Lung microvascular endothelial cell (primary cell): ENCODE measurements around the gene COPS7A. TPM values are rescaled to one million over a fixed set of nuclear protein-coding genes. Genes with fewer than 3 reads are reported as not detected.

Experiments used
- DNase-seq, 2 donors: peaks; one replicate each; pipeline versions ENCODE4 v3.0.0 to v3.0.0-alpha.2; 2010; ENCODE audit warnings: low read depth in 2 of 2
- total RNA-seq: library from RNA; depleted of rRNA; stranded (reverse); fragments of >200 nt; gene quantifications from 2 replicates; pipeline ENCODE4 v1.2.1, GENCODE V29; 2014

COPS7A gene
- 28.3 and 43.5 TPM in 2 replicates for total RNA-seq

DNA sequence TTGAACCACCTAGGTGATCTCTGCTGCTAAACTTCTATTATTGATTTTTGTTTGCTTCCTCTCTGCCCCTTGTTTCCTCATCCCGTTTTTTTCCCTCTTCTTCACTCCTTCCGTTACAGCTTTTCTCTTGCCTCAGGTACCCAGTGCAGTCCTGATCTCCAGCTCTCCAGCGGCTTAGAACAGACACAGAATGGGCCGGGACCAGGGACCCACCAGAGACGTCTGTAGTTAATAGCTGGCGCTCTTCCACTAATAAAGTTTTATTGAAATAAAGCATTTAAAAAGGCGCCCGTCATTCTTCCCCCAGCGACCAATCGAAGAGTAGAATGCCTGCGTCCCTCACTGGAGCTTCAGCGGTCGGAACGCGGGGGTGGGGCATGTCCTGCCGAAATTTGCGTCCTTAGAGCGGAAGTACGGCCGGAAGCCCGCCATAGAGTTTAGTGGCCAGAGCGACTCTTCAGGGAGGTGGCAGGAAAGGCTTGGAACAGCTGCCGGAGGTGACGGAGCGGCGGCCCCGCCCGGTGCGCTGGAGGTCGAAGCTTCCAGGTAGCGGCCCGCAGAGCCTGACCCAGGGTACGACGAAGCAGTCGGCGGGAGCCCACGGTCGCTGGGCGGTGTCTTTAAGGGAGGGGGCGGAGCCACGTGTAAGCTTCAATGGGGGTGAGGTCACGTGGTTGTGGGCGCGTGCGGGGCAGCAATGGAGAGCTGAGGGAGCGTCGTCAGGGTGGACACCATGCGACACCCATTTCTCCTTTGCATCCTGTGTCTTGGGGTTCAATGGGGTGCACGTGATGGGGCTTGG lies at the start of gene COPS7A:
TSS of gene COPS7A (plus strand) at position 440 of the 802 bp plus-strand sequence. CDS start 611 bp downstream, outside the sequence.
- DNase-seq: peak; percentile 98 to 100

GRCh38 chr12:6676962-6677361 lies 46.9 kb upstream of the COPS7A start:
- DNase-seq: no peak

DNA sequence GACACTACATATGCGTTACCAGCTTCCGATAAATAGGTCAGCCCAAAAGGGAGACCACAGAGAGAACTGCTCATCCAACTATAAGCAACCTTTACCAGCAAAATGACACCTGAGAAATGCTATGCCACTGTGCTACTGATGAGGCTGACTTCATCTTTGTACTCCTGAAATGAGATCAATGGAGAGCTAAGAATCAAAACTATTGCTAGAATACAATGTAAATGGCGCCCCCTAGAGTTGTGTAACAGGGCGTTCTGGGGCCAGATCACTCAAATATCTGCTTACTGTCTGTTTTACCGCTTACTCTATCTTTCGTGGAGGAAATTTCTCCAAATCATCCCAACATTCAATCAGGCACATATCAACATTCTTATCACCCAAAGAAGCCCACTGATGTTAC lies 39.2 kb upstream of the COPS7A start:
- peak; percentile 48 to 58 for DNase-seq

DNA sequence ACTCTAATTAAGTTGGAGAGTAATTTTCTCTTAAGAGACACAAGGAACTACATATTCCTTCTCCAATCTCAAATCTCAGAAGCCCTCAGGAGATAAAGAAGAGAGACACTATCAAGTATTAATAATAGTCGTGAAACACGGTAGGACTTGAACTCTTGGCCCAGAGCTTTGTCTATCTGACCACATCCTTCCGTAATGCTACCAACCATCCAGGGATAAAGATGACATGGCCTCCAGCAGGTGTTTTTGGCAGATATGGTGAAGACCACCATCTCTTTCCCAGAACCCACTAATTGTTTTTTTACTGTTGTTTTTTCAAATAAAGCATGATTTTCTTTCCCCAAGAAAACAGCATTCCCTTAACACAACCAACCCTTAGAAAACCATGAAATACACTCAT lies 38.0 kb upstream of the COPS7A start:
- DNase-seq: no peak

- no peak for DNase-seq
Measured at GRCh38 chr12:6688543-6688998, 35.3 kb upstream of the COPS7A start.

DNA sequence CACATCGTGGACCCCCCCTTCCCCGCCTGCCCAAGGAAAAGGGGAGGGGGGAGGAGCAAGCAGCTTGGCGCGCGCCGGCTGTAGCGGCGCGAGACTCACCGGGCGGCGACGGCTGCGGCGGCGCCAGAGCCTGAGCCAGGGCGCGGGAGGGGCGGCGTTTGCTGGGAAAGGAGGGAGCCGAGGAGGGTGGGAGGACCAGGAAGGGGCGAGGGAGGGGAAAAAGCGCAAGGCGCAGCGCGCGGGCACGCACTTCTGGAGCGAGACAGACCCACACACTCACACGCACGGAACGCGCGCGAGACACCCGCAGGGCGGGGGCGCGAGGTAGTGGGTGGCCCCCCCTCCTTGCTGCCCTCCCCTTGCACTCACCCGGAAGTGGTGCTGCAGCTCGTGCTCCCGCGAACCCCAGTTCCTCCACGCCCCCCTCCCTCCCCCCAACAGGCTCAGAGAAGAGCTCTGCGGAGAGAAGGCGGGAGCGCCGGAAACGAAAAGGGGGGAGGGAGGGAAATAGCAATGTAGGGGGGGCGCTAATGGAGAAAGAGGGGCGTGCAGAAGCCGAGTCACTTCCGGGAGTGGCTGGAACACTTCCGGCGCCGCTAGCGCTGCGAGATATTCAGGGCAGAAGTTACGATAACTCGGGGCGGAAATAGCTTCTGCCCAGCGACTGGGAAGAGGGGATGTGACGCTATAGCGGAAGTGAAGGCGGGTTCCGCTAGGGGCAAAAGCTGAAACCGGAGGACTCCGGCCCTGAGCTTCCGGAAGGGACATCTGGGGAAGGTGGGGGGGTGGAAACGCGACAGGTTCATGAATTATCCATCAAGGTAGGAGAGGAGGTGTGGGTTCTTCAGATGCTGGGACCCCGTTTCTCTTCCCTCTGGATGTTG lies 34.6 kb upstream of the COPS7A start, which contains the start of gene ZNF384:
TSS of gene ZNF384 (minus strand) at position 377 of the 884 bp plus-strand sequence. CDS start 9,855 bp downstream, outside the sequence.
- peak; percentile 99 to 100 for DNase-seq

GRCh38 chr12:6691473-6691872 lies 32.4 kb upstream of the COPS7A start:
- DNase-seq: no peak

DNA sequence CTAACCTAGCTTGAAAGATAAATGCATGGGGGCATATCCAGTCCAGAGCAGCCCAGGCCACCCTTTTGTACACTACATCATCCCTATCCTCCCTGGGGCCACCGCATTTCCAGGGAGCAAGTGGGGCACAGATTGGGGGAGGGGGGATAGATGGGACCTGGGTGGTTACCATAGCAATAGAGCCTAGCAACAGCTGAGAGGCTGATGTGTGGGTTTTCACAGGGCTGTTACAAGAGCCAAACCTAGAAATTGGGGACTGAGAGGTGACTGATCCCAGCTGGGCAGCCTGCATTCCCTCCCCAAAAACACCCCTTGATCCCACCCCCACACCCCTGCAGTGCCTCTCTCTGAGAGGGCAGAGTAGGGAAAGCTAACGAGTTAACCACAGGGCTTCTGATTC lies 31.0 kb upstream of the COPS7A start:
- DNase-seq: no peak

GRCh38 chr12:6693832-6694355 lies 30.0 kb upstream of the COPS7A start:
- DNase-seq: no peak

GRCh38 chr12:6694701-6695100 lies 29.1 kb upstream of the COPS7A start:
- DNase-seq: no peak

- no peak for DNase-seq
Measured at GRCh38 chr12:6695313-6696045, 28.4 kb upstream of the COPS7A start.

GRCh38 chr12:6696690-6697583 lies 26.9 kb upstream of the COPS7A start:
- no peak for DNase-seq

DNA sequence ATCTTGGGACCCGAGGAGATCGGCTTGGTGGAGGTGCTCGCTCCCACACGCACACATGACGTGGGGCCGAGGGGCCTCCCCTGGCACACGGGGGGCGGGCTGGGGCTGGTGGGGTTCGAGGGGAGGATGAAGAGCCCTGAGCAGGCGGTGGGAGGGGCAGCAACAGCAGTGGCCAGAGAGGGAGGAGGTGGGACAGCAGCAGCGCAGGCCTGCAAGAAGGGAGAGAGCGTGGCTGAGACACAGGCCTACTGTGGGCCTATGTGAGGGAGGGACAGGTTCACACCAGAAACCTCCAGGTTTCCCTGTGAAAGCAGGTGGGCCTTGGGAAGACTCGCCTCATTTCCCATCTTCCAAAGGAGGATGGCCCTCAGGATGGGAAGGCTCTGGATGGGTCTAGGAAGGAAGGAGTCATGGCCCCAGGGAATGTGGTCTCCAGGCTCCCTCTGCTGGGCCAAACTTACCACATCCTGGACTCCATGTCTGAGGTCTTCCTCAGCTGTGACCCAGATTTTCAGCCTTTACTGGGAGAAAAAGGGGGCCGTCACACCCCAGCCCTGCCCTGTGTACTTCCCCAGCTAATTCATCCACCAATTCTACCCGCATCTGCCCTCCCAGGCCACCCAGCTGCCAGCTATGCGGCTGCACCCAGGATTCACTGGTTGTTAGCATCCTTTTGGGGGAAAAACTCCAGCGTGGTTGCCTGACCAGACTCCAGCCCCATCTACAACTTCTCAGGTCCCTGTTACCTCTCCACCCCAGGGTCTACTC lies 26.1 kb upstream of the COPS7A start:
- DNase-seq: peak; percentile 54 to 73

DNA sequence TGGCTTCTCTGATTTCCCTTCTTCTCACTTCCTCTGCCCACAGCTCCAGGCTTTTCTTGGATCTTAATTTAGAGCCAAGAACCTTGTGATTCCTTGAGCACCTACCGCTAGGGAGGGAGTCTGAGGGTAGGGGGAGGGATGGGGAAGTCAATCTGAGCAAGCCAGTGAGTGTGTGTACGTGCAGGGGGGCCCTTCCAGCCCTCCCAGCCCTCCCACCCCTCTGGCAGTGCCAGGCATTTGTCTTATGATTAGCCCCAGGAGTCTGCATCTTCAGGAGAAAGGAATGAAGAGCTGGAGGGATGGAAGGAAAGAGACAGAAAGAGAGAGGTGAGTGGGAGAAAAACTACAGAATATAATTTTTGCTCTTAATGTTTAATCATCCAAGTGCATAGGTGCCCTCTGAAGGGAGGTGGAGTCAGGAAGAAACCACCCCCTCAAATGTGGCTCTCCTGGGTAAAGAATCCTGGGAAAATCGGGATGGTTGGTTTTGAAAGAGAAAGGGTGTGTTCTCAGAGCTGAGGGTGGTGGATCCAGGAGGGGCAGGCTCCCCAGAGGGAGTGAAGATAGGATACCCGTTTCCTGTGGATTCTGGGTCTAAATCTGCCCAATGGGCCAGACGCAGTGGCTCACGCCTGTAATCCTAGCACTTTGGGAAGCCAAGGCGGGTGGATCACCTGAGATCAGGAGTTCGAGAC lies 25.3 kb upstream of the COPS7A start:
- DNase-seq: no peak

DNA sequence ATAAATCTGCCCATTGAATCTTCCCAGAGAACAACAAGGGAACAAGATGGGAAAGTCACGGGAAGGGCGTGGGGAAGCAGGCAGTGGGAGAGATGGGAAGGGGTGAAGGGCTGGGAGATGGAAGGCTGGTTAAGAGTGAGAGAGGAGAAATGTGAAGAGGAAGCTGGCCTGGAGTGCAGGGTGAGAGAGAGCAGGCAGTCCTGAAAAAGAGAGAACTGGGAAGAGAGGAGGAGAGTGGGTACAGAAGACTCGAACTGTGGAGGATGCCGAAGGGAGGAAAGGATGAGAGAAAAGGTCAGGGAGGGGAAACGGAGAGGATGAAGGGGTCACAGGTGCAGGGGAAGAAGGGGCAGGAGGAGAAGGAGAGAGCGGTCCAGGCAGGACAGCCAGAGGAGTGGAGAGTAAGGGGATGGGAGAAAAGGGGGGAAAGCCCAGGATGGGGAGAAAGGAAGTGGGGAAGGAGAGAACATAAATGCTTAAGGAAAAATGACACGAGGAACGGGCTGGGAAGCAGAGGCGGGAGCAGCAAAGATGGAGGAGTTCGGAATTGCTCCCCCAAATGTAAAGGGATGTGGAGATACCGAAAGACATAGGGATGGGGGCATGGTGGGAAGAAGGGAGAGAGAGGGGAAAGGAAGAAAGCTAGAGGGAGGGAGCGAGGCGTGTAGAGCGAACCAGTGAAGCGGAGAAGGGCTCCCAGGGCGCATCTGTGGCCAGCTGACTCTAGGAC lies 24.4 kb upstream of the COPS7A start:
- DNase-seq: no peak

DNA sequence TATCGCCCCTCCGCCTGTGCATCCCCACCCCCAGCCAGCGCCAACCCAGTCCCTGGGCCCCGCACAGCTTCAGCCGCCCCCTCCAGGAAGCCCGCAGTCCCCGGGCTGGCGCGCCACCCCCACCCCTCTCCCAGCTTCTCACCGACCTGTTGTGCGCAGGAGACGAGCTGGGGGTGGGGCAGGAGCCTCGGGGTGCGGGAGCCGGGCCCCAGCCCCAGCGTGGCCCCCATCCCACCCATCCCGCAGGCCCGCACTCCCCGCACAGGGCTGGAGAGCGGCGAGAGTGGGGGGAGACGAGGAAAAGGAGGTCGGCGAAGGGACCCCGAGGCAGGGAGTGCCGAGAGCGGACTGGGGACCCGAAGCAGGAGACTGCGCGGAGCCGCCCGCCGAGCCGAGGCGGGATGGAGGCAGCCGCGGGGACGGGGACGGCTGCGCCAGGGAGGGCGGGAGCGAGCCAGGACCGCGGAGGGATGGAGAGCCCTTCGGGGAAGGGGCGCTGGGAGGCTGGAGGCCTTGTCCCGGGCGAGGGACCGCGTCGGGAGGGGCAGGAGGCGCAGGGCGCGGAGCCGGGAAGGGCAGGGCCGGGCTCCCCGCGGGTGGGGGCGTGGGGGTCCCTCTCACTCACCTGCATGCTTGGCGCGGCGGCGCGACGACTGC lies 23.7 kb upstream of the COPS7A start:
- DNase-seq: no peak

DNA sequence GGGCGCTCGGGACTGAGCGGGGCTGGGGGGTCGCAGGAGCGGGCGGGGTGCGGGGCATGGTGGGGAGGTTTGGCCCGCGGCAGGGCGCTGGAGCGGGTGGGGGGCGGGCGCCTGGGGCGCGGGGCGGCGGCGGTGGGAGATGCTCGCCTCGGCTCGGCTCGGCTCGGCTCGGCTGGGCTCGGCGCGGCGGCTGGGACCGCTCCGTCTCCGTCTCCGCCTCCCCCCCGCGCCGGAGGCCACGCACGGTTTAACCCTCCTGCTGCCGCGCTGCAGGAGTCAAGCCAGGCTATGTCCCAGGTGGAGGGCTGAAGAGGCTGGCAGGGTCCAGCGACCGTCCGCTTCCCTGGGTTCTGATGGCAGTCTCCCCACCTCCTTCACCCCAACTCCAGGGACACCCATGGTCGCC lies 23.2 kb upstream of the COPS7A start, which contains the start of gene PIANP:
TSS of gene PIANP (minus strand) at position 170 of the 406 bp plus-strand sequence. CDS start 2,754 bp downstream, outside the sequence.
- DNase-seq: peak; percentile 20 to 29
